Activated naive CD8-positive, alpha-beta T cell treated with anti-CD3 and anti-CD28 coated beads, Interleukin-2, amount 10 ng/mL, durations not matched to agents 7 days and 5 days (primary cell): ENCODE measurements around the gene RASSF7. TPM values are rescaled to one million over a fixed set of nuclear protein-coding genes. Genes with fewer than 3 reads are reported as not detected.
A peak's percentile ranks its signal among the peaks of the same experiment; 100 is the strongest.

Experiments used
- ATAC-seq: fragments of 150-1000 bp; cut with Tn5 transposase; one replicate; pipeline ENCODE4 v1.10.0; 2021; ENCODE audit warnings: low read depth, moderate library complexity
- POLR2A ChIA-PET: fragments of 350-600 bp; sonication (Branson Sonifier 250); formaldehyde crosslinking; loops from one replicate; lab custom pipeline; 2021; ENCODE audit warnings: antibody characterized with exemption; lab: Charles Lee
- DNase-seq: peaks from one replicate; pipeline ENCODE4 v3.0.0; 2021
- H3K27ac Mint-ChIP-seq: one replicate; pipeline ENCODE4 v1.8.0; 2022; ENCODE audit warnings: mild to moderate bottlenecking, mixed read lengths
- H3K27me3 Mint-ChIP-seq: one replicate; pipeline ENCODE4 v1.8.0; 2022; ENCODE audit warnings: mild to moderate bottlenecking, moderate library complexity, mixed read lengths
- H3K36me3 Mint-ChIP-seq: one replicate; pipeline ENCODE4 v1.8.0; 2021; ENCODE audit warnings: mild to moderate bottlenecking, mixed read lengths
- H3K4me1 Mint-ChIP-seq: one replicate; pipeline ENCODE4 v1.8.0; 2021; ENCODE audit warnings: mixed read lengths
- H3K4me3 Mint-ChIP-seq: one replicate; pipeline ENCODE4 v1.8.0; 2022; ENCODE audit warnings: mild to moderate bottlenecking, moderate library complexity, mixed read lengths
- H3K9me3 Mint-ChIP-seq: one replicate; pipeline ENCODE4 v1.8.0; 2021; ENCODE audit warnings: mixed read lengths
- total RNA-seq, 2 experiments: library from RNA; stranded (reverse); gene quantifications; one replicate each; pipeline ENCODE4 v1.2.3, GENCODE V29; 2021

RASSF7 gene
- total RNA-seq, 2 experiments from 2014 or later = 36.5 to 41.0 TPM

DNA sequence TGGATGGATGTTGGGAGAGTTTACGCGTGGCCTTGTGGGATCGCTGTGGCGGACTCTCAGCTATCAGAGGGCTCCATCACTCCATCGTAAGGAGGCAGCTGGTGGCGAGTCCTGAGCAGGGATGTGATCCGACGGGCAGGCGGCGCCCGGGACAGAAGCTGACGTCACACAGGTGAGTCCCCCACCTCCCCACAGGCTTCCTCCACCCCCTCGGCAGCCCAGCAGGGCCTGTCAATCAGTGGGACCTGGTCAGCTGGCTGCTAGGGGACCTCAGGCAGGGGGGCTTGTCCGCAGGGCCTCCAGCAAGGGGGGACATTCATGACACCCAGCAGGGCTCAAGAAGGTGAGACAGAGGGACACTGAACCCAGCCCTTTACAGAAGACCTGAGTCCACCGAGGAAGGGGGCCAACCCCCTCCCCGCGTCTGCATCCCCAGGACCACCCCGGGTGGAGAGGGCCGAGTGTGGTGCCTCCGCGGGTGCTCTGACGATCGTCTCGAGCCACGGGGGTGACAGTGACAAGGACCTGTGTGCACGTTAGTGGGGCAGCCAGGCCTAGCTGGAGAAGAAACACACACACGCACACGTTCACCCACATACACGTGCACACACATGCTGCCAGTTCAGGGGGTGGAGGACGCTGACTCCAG, 32.5 kb upstream of the RASSF7 start:
- ATAC-seq = no peak
- Mint-ChIP-seq H3K4me1 (no peaks in the 10 kb centered on the region), H3K9me3 (no peaks in the 10 kb centered on the region), H3K4me3 (no peak overlapping the region), H3K27me3 (no peaks in the 10 kb centered on the region), H3K27ac (no peak overlapping the region), H3K36me3 (peaks cover 2% of the 10 kb centered on the region)
- POLR2A ChIA-PET = interaction anchor here (0.5 kb wide), 1 partner anchor 118 kb away, joined by 3 read pairs; no protein-coding TSS in a partner anchor
- no peak for DNase-seq

DNA sequence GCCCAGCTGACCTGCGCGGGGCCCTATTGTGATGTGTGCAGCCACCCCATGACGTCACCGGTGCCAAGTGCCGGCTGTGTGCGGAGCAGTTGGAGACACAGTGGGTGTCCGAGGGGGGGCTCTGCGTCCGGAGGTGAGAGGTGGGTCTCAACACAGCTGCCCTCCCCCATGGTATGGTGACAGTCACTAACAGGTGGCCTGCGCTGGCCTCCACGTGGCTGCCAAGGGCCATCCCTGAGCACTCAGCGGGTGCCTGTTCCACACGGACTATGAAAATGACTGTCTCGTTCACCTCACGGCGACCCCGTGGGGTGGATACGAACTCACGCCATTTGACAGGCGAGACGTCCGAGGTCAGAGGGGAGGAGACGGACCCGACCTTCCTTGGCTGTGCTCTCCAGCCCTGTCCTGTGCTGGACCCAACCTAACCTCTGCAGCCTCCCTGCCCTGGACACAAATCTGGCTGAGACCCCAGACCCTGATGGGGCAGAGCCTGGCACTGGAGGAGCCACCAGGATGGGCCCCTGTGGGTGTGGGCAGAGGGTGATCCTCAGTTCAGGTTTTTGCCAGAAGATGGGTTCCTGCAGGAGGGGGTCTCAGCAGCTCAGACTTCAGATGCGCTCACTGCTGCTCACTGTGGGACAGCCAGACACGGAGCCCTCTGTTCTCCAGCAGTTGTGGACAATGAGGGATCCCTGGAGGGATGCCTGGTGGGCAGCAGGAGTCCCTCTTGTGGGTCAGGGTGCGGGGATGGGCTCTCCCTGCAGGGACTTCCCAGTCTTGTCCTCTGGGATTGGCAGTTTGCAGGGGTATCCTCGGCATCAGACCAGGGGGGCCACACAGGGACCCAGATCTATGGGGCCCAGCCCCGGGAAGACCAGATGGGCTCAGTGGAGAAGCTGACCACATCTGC, 31.7 kb upstream of the RASSF7 start:
- H3K36me3 Mint-ChIP-seq = peaks cover 2% of the 10 kb centered on the region

DNA sequence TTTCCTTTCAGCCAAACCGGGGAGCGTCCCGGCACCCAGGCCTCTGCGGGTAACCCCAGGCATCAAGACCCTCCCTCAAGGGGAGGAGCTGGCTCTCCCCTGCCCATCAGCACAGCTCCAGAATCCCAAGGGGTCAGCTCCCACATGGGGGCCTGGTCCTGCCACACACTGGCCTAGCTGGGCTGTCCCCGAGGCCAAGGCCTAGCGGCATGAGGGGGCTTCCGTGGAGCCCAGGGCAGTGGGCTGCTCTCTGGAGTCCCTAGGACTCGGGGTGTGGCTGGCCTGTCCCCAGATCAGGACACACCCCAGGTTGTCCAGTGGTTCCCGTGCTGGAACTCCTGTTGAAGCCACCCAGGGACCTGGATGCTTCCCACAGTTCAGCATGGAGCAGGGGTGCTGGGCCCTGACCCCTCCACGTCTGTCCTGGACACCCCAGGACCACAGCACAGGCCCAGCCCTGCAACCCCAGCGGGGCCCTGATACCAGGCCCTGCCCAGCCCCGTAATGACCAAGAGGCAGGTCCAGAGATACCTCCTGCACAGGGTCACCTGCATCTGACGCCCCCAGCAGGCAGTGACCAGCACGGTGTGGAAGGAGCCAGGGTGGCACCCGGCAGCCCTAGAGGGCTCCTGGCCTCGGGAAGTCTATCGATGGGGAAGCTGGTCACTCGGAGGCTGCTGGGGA, 30.9 kb upstream of the RASSF7 start:
- Mint-ChIP-seq H3K9me3 (no peaks in the 10 kb centered on the region), H3K4me3 (no peak overlapping the region), H3K4me1 (no peaks in the 10 kb centered on the region), H3K27me3 (no peaks in the 10 kb centered on the region), H3K27ac (no peak overlapping the region), H3K36me3 (peaks cover 2% of the 10 kb centered on the region)
- POLR2A ChIA-PET = no interaction called here
- DNase-seq (no peak), ATAC-seq (no peak)

More for the DNA sequence above, 31.7 kb upstream of the RASSF7 start:
- Mint-ChIP-seq H3K27me3 (no peaks in the 10 kb centered on the region), H3K4me1 (no peaks in the 10 kb centered on the region), H3K4me3 (no peak overlapping the region), H3K27ac (no peak overlapping the region), H3K9me3 (no peaks in the 10 kb centered on the region)
- POLR2A ChIA-PET = interaction anchor here (0.5 kb wide), 1 partner anchor 117 kb away, joined by 3 read pairs; no protein-coding TSS in a partner anchor
- DNase-seq = no peak
- no peak for ATAC-seq

DNA sequence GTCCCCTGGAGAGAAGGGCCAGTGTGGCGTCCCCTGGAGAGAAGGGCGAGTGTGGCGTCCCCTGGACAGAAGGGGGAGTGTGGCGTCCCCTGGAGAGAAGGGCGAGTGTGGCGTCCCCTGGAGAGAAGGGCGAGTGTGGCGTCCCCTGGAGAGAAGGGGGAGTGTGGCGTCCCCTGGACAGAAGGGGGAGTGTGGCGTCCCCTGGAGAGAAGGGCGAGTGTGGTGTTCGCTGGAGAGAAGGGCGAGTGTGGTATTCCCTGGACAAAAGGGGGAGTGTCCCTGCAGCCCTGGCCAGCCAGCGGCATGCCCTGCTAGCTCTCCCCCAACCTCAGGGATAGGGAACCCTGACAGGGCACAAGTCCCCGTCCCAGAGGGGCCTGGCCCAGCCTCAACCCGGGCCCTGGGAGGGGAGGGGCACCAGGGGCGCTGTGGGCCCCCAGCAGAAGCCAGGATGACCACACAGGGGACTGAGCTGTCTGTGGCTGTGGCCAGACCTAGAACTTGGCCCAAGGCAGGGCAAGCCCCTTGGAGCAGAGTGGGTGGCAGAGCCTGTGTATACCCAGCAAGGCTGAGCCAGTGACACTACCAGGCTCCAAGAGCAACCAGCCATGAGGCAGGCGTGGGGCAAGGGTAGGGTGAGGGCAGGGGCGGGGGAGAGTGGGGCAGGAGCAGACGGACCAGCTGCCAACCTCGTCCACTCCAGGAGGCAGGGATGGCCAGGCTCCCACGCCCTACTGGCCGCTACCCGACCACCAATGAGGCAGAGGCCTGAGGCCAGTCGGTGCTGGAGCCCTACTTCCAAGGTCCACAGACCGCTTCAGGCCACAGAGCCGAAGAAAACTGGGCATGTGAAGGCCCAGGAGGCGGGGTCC, 29.6 kb upstream of the RASSF7 start:
- Mint-ChIP-seq H3K36me3 (peaks cover 2% of the 10 kb centered on the region), H3K9me3 (no peaks in the 10 kb centered on the region), H3K27me3 (no peaks in the 10 kb centered on the region), H3K4me1 (peaks cover 2% of the 10 kb centered on the region), H3K4me3 (no peak overlapping the region), H3K27ac (no peak overlapping the region)
- no peak for ATAC-seq
- POLR2A ChIA-PET = interaction anchor here (0.5 kb wide), 1 partner anchor 154 kb away, joined by 3 read pairs; no protein-coding TSS in a partner anchor
- DNase-seq = no peak

DNA sequence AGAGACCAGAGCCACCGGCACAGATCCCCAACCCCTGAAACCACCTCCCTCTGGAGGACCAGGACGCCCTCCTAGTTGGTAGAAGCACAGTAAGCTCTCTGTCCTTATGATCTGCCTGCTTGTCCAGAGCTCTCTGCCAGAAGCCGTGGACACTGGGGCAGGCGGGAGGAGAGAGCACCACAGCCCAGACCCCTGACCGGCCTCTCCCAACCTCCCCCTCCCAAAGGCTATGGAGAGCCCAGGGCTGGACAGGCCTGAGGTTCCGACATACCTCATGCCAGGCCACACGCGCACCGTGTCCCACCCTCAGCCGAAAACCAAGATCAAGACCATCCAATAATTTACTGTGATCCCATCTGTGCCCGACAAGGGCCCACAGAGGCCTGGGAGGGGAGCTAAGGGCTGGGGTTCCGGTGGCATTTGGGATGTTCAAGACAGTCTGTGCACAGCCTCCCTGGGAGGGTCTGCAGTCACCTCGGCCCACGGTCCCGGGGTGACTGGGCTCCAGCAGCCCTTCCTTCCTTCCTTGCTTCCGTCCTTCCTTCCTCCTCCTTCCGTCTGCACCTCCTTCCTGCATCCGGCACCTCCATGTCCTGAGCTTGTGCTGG, 28.7 kb upstream of the RASSF7 start:
- H3K27ac Mint-ChIP-seq = no peak overlapping the region
- peaks cover 2% of the 10 kb centered on the region for H3K36me3 Mint-ChIP-seq
- no peak overlapping the region for H3K4me3 Mint-ChIP-seq
- DNase-seq (no peak), ATAC-seq (no peak)
- H3K9me3 Mint-ChIP-seq = no peaks in the 10 kb centered on the region
- H3K27me3 Mint-ChIP-seq = no peaks in the 10 kb centered on the region
- POLR2A ChIA-PET = interaction anchor here (0.5 kb wide), 1 partner anchor 155 kb away, joined by 3 read pairs; no protein-coding TSS in a partner anchor
- H3K4me1 Mint-ChIP-seq = peaks cover 5% of the 10 kb centered on the region

DNA sequence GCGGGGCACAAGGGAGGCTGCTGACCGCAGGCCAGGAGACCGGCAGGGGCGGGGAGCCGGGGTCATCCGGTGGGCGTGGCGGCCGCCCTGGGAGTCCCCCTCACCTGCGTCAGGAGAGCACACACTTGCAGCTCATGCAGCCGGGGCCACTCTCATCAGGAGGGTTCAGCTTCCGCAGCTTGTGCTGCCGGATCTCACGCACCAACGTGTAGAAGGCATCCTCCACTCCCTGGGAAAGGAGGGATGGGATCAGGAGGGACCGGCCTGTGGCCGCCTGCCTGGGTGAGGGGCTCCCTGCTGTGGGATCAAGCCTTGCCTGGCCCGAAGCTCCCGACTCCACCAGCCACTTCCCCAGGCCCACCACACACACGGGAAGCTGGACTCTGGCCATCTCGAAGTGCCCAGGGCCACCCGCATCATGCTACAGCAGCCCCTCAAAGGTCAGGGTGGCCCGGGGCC, 28.2 kb upstream of the RASSF7 start:
- Mint-ChIP-seq H3K9me3 (no peaks in the 10 kb centered on the region), H3K36me3 (peaks cover 2% of the 10 kb centered on the region), H3K4me1 (peaks cover 5% of the 10 kb centered on the region), H3K27me3 (no peaks in the 10 kb centered on the region), H3K27ac (no peak overlapping the region), H3K4me3 (no peak overlapping the region)
- ATAC-seq (no peak), DNase-seq (no peak)
- POLR2A ChIA-PET = no interaction called here

DNA sequence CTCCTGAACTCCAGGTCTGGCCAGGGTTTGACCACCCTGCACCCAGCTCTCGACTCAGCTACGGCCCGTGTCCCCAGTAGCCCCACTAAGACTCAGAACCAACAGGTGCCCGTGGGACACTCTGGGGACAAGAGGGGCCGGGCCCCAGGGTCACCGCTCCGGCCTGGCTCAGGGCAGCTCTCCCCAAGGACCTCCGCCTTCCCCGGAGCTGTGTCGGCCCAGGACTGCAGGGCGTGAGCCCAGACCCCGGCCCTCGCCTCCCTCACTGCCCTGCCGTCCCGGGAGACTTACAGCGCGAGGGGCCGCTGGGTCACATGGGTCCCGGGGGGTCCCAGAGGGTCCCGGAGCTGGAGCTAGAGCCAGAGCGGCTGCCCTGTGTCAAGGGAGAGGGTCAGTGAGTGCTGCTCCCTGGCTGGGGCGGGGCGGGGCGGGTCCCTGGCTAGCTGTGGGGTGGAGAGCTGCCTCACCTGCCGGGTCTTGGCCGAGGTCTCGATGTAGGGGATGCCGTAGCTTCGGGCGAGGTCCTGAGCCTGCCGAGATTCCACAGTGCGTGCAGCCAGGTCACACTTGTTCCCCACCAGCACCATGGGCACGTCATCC, 27.7 kb upstream of the RASSF7 start:
- ATAC-seq (no peak), DNase-seq (no peak)
- POLR2A ChIA-PET = no interaction called here
- H3K9me3 Mint-ChIP-seq = no peaks in the 10 kb centered on the region
- no peak overlapping the region for H3K27ac Mint-ChIP-seq
- peaks cover 2% of the 10 kb centered on the region for H3K36me3 Mint-ChIP-seq
- peaks cover 7% of the 10 kb centered on the region for H3K4me1 Mint-ChIP-seq
- H3K4me3 Mint-ChIP-seq = no peak overlapping the region
- no peaks in the 10 kb centered on the region for H3K27me3 Mint-ChIP-seq

DNA sequence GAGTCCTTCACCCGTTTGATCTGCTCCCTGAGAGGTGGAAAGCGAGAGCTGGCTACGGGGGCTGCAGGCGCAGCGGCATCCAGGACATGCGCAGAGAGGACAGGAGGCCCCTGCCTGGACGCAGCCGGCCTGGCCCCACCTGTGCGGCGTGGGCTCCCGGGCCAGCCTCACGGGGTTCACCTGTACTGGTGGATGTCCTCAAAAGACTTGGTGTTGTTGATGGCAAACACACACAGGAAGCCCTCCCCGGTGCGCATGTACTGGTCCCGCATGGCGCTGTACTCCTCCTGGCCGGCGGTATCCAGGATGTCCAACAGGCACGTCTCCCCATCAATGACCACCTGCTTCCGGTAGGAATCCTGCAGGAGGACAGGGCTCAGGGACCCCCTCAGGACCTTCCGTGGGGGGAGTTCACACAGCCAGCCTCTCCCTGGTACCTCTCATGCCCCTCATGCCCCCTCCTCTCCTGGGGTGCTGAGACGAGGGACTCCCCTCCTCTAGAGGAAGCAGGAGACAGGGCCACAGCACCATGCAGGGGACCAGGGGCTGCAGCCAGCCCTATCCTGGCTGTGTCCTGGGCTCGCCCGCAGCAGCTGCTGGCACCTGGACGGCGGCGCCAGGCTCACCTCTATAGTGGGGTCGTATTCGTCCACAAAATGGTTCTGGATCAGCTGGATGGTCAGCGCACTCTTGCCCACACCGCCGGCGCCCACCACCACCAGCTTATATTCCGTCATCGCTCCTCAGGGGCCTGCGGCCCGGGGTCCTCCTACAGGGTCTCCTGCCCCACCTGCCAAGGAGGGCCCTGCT, 27.0 kb upstream of the RASSF7 start:
- POLR2A ChIA-PET = interaction anchor here (0.5 to 1.6 kb wide), 2 partner anchors 22 to 86 kb away, joined by 3 to 4 read pairs; no protein-coding TSS in a partner anchor
- DNase-seq = no peak
- ATAC-seq = no peak
- H3K4me1 Mint-ChIP-seq = peaks cover 7% of the 10 kb centered on the region
- no peaks in the 10 kb centered on the region for H3K9me3 Mint-ChIP-seq
- peaks cover 2% of the 10 kb centered on the region for H3K36me3 Mint-ChIP-seq
- H3K4me3 Mint-ChIP-seq = peak overlapping the region; percentile 16
- no peaks in the 10 kb centered on the region for H3K27me3 Mint-ChIP-seq
- H3K27ac Mint-ChIP-seq = no peak overlapping the region

DNA sequence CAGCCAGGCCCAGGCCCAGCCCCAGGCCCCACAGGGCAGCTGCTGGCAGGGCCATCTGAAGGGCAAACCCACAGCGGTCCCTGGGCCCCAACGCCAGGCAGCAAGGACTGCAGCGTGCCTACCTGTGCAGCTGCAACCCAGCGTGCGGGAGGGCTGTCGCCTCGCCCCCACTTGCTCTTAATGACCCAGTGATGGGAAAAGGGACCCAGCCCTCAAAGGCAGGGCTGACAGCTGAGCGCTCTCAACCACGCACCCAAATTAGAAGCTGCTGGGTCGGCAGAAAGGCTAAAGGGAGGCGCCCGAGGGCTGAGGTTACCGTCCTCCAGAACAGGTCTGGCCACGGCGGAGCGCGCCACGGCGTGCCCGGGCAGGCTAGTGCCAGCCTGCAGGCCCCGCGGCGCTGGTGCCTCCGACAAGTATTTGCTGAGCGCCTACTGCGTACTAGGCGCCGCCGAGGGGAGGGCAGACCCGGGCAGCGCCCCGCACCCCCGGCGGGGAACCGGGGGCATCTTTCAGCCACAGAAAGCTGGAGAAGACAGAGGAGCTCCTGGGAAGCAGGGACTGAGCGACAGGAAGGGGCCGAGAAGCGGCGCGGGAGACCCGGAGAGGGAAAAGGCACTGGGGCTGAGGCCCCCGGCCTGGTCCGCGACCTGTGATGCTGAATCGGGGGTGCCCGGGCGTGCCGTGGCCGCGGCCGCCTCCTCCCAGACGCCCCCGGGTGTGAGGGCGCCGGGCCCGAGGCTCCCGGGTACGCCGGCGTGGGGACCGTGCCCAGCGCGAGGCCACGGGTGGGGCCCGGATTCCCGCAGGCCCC, 26.2 kb upstream of the RASSF7 start:
- POLR2A ChIA-PET = interaction anchor here (0.5 to 3.3 kb wide), 9 partner anchors 16 to 191 kb away, joined by 3 to 14 read pairs (median 5); partner anchors contain the start of gene RNH1
- Mint-ChIP-seq H3K4me1 (peaks cover 7% of the 10 kb centered on the region), H3K4me3 (peak overlapping the region; percentile 78), H3K36me3 (peaks cover 2% of the 10 kb centered on the region), H3K27ac (no peak overlapping the region), H3K27me3 (no peaks in the 10 kb centered on the region), H3K9me3 (no peaks in the 10 kb centered on the region)
- peak; percentile 64 for DNase-seq
- ATAC-seq = peak; percentile 1

DNA sequence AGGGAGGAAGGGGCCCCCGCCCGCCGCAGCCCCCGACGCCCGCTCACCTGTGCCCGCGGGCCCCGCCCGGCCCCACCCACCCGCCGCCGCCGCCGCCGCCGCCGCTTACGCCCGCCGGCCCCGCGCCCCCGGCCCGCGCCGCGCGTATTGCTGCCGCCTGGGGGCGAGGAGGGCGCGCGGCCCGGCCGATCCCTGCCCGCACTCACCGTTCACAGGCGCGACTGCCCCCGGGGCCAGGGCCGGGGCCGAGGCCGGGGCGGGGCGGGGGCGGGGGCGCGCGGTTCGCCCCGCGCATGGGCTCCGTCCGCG, 25.6 kb upstream of the RASSF7 start:
- DNase-seq (no peak), ATAC-seq (peak; percentile 14)
- no peak overlapping the region for H3K27ac Mint-ChIP-seq
- peaks cover 2% of the 10 kb centered on the region for H3K36me3 Mint-ChIP-seq
- no peak overlapping the region for H3K4me3 Mint-ChIP-seq
- H3K27me3 Mint-ChIP-seq = no peaks in the 10 kb centered on the region
- no peaks in the 10 kb centered on the region for H3K9me3 Mint-ChIP-seq
- H3K4me1 Mint-ChIP-seq = peaks cover 7% of the 10 kb centered on the region
- POLR2A ChIA-PET = interaction anchor here (0.7 to 3.3 kb wide), 14 partner anchors 16 to 223 kb away, joined by 3 to 14 read pairs (median 4); partner anchors contain the start of gene RNH1
